ENCODE data around the gene RIPPLY2.
A peak's percentile ranks its signal among the peaks of the same experiment; 100 is the strongest.
"Not testable (repeated sequence)": the region's sequence is repeated elsewhere in the genome, so short reads cannot be mapped to it uniquely, and the experiment has no call there.

RIPPLY2 gene, protein sequence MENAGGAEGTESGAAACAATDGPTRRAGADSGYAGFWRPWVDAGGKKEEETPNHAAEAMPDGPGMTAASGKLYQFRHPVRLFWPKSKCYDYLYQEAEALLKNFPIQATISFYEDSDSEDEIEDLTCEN

DNA sequence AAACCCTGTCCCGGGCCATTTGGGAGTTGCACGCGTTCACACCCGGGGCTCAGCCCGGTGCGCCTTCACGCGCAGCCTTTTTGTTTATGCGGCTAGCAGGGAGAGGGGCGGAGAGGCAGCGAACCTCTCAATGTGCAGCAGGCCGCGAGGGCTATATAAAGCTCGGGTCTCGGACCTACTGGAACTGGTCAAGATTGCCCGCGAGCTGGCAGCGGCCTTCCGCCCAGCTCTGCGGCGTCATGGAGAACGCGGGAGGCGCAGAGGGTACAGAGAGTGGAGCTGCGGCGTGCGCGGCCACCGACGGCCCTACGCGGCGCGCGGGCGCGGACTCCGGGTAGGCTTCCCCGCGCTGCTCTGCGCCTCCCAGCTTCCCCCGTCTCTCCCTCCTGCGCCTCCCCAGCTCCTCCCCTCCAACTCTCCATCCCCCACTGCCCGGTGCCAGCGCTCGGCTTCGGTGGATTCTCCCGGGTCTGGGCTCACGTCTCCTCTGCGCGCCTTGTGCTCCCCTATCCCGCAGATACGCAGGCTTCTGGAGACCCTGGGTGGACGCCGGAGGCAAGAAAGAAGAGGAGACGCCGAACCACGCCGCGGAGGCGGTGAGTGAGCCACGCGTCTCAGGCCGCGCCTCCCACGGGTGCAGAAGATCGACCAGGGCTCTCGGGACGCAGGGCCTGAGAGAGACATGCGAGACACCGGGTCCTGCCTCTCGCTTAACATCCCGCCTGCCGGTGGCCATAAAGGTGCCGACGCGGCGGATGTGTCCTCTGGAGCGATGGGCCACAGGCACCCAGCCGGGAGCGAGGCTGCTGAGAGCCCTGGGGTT lies at the start of gene RIPPLY2:
Gene RIPPLY2, plus strand, starts transcription at position 183 of the 823 bp plus-strand sequence. Its CDS starts 57 bp downstream, at position 240.
- DNase-seq, result no peak

- DNase-seq, result not testable (repeated sequence)
These were observed 49.7 kb upstream of the RIPPLY2 start for GRCh38 chr6:83803492-83803891.

- no peak for DNase-seq
These were observed 48.3 kb upstream of the RIPPLY2 start for GRCh38 chr6:83804886-83805285.

GRCh38 chr6:83808005-83808404 lies 45.2 kb upstream of the RIPPLY2 start:
- DNase-seq, result no peak

DNA sequence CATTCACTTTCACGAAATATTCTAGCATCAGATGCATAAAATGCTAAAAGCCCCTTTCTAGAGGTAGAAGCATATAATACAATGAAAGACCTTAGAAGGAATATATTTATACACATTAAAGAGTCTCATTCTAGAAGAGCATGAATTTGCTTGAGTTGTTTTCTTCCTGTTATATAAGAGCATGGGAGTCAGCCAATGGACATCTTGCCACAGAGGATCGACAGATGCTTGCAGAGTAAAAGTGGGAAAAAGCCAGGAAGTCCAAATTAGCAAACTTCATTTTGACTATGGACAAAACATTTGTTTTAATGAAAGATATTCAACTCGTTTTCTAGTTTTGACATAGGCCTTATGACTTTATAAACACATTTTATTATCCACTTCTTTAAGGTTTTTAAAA lies 44.2 kb upstream of the RIPPLY2 start:
- no peak for DNase-seq

- no peak for DNase-seq
These were observed 40.6 kb upstream of the RIPPLY2 start for GRCh38 chr6:83812595-83812994.

- DNase-seq, result no peak
These were observed 37.4 kb upstream of the RIPPLY2 start for GRCh38 chr6:83815631-83816272.

DNA sequence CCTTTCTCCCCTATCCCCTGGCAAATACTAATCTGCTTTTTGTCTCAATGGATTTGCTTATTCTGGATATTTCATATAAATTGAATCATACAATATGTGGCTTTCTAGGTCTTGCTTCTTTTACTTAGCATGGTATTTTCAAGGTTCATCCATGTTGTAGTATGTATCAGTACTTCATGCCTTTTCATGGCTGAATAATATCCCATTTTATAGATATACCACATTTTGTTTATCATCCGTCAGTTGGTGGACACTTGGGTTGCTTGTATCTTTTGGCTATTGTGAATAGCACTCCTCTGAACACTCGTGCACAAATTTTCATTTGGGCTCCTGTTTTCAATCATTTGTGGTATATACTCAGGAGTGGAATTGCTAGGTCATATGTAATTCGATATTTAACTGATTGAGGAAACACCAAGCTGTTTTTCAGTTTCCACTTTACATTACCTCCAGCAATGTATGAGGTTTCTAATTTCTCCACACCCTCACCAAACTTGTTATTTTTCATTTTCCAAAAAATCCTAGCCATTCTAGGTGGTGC lies 30.5 kb upstream of the RIPPLY2 start:
- no peak for DNase-seq

DNA sequence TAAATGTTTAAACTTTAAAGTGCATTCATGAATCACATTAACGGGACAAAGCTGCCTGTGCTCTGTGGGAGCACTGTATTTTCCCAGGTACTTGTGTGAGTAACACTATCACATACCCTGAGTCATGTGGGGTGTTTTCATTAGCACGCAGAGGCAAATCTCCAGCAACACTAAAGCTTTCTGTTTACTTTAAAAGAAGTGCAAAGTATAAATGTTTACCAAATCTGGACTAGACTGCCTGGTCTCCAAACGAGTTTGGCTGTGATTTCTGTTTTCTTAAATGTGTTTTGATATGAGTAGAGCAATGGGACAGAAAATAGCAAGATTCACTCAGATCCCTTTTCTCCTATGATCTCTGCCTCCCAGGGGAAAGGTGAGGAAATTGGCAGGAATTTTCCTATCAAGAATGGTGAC lies 28.8 kb upstream of the RIPPLY2 start:
- no peak for DNase-seq

- no peak for DNase-seq
These were observed 28.3 kb upstream of the RIPPLY2 start for GRCh38 chr6:83824831-83825230.

DNA sequence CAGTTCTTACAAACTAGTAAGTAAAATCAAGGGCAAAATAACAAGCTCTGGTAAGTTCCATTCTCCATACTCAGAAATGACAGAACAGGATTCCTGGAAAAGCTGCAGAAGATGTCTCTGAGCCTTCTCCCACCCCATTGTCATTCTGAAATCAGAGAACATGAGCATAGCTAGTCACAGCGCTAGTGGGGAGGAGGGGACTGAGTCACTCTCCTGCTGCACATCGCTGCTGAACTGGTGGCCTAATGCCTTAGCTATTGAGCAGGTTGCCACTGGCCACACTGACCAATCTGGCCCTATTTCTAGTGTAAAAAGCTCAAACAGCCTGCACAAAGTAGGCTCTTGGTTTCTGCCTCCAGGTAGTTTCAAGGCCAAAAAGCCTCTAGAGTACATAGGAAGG lies 26.1 kb upstream of the RIPPLY2 start:
- DNase-seq, result peak; percentile 12

DNA sequence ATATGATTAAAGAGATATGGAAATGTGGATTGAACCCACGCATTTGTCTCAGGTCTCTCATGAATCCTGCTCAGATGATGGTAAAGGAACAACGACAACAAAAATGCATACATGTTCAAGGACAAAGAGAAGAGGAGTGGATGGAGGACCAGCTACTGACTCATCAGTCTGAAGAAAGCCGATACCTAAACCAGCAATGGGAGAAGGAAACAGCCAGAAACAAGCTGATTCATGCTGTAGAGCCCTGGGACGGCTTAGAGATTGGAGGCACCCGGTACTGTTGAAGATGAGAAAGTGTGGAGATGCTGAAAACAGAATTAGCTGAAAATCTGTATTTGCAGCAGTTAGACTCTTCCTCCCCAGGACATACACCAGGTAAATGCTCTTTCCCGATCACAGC lies 14.4 kb upstream of the RIPPLY2 start:
- no peak for DNase-seq

GRCh38 chr6:83844170-83844569 lies 9.0 kb upstream of the RIPPLY2 start:
- no peak for DNase-seq

- no peak for DNase-seq
These were observed 6.9 kb upstream of the RIPPLY2 start for GRCh38 chr6:83846291-83846690.

DNA sequence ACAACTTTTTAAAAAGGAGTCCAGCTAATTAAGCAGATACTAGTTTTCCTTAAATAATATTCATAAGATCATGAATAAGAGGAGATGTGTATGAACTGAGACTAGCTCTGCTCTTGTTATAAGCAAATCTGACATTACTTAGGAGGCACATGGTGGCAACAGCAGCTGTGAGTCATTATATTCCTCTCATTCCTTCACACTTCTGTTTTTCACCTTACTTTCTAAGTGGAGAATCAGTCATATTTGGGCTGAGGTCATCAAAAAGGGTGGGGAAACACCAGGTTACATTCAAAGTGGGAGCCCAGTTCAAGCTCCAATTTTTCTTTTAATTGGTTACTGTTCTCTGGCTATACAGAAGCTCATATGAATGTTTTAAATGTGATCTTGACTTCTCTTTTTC lies 6.0 kb upstream of the RIPPLY2 start:
- DNase-seq, result peak; percentile 37

DNA sequence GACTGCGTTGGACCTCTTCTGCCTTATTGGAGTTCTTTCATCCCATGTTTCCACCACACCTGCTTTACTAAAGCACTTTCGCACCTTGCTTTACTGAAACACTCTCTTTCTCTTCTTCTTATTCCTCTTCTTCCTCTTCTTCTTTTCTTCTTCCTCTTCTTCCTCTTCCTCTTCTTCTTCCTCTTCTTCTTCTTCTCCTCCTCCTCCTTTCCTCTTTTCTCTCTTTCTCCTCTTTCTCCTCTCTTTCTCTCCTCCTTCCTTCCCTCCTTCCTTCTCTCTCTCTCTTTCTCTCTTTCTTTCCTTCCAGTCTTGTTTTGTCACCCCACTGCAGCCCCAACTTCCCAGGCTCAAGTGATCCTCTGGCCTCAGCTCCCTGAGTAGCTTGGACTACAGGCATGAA lies 4.0 kb upstream of the RIPPLY2 start:
- no peak for DNase-seq

DNA sequence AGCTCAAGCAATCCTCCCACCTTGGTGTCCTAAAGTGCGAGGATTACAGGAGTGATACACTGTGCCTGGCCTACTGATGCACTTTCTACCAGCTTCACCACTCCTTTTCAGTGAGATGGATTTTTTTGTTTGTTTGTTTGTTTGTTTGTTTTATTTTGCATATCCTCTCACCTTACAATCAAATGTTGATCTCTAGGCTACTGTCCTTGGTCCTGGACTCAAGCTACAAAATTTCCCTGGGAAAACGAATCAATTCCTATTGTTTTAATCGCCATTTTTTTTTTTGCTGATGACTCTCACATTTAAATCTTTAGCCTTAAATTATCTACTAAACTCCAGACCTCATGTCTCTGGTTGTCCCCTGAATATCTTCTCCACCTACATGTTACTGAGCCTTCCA lies 3.5 kb upstream of the RIPPLY2 start:
- no peak for DNase-seq

- DNase-seq, result no peak
These were observed 507 bp upstream of the RIPPLY2 start for GRCh38 chr6:83852528-83853177.

DNA sequence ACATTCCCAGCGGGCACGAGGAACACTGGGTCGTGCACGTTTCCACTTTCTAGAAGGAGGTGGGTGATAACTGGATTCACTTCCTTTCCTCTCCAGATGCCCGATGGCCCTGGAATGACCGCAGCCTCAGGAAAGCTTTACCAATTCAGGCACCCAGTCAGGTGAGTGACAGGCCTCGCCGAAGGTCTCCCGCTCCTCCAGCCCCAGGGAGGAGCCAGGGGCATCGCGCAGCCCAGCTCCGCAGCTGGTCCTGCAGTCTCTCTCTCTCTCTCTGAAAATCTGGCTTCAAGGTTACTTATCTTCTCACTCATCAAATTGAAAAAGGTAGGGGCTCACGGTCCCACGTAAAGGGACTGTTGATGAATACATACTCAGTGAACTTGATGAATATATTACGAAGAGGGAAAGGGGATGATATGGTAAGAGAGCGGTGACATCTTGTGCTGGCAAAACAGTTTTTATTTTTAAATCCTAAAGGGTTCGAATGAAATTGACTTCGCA lies 891 bp downstream of the RIPPLY2 start:
- DNase-seq, result no peak

DNA sequence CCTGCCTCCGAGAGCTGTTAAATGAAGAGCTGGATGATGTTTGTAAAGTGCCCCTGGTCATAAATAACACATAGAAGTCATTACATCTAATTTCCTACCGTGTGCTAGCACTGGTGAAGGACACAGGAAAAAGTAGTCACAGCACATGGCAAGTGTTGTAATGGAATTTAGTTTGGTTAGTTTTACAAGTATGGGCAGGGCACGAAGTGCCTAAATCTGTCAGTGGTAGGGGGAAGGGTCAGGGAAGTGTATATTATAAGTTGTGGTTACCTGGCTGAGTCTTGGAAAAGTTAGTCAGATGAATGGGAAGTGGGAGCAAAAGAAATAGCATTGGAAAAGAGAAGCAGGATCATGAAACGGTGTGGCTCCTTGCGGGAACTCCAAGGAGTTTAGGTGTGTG lies 1.6 kb downstream of the RIPPLY2 start:
- no peak for DNase-seq

DNA sequence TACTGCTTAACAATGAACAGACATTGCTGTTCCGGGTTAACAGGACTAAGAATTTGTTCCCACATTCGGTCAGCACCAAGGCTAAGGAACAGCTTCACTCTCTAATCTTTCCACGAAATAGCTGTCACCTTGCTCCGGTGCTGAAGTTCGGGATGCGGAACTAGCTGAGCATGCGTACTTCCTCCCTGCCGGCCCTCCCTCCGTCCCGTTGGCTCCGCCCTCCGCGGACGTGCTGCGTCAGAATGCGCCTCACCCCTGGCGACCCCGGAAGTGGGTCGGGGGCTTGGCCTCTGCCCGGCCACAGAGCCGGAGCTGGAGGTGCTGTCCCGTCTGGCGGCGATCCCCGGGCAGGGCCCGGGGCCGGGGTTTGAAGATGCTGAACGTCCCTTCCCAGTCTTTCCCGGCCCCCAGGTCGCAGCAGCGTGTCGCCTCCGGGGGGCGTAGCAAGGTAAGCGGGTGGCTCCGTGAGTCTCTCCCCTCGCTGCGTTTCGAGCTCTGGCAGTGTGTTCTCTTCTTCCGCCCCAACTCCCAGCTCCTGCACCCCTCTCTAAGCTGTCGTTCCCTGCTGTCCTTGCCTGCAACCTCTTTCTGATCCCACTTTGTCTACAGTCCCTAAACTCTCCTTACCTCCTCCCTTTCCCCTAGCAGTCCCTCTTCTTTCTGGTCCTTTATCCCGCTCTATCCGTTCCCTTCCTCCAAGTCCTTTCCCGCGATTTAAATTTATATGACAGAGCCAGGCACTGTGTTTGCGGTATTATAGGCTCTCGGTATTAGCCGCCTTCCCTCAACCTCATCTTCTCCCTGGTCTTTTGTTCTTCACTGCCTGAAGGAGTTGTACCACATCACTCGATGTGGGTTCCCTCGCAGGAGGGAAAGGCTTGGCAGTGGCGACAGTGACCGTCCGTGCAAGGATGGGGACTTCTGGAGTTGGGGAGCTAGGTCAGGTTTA lies 6.5 kb downstream of the RIPPLY2 start, which contains the start of gene CYB5R4:
Gene CYB5R4, plus strand, starts transcription at position 280 of the 949 bp plus-strand sequence. Its CDS starts 94 bp downstream, at position 374.
- DNase-seq, result peak; percentile 95

GRCh38 chr6:83860359-83860755 lies 7.2 kb downstream of the RIPPLY2 start:
- no peak for DNase-seq

All from activated CD4-positive, alpha-beta T cell treated with anti-CD3 and anti-CD28 coated beads, Interleukin-2, amount 50 U/mL, for 16 hours (primary cell).